Measurements from ENCODE around the gene DAPK3. TPM values are rescaled to one million over a fixed set of nuclear protein-coding genes. Genes with fewer than 3 reads are reported as not detected.

The DAPK3 gene
- polyA plus RNA-seq, 1 donor from 2014 or later, result 100 TPM

GRCh38 chr19:3950871-3951861, 19.7 kb downstream of the DAPK3 start:
- Histone ChIP-seq H3K27ac (ENCODE audit: low read length) (no peak overlapping the region), H3K79me2 (replicated peaks; ENCODE audit: insufficient read depth, low read length) (no peaks in the 10 kb centered on the region), H3K4me2 (ENCODE audit: low read length) (no peak overlapping the region), H3K9me2 (ENCODE audit: insufficient read depth, low read length) (no peaks in the 10 kb centered on the region), H3F3A (ENCODE audit: insufficient read depth, low read length, poor library complexity, severe bottlenecking) (no peaks in the 10 kb centered on the region), H3K4me3 (ENCODE audit: low read length) (no peak overlapping the region), H3K9ac (ENCODE audit: low read length) (no peak overlapping the region), H3K9me3 (ENCODE audit: low read length) (no peaks in the 10 kb centered on the region), H3K36me3 (ENCODE audit: insufficient read depth, low read length) (no peaks in the 10 kb centered on the region), H3K27me3 (ENCODE audit: insufficient read depth, low read depth, low read length) (no peaks in the 10 kb centered on the region), H4K20me1 (ENCODE audit: insufficient read depth) (no peaks in the 10 kb centered on the region), H2AFZ (ENCODE audit: low read depth, low read length) (no peak overlapping the region)
- TF ChIP-seq MXI1 (conservative IDR thresholded peaks at IDR 0.05; ENCODE audit: poor library complexity, severe bottlenecking) (no peak), CTCF (IDR thresholded peaks at IDR 0.05; ENCODE audit: poor library complexity, severe bottlenecking) (no peak), SMC3 (conservative IDR thresholded peaks at IDR 0.05; ENCODE audit: poor library complexity) (no peak), EP300 (conservative IDR thresholded peaks at IDR 0.05; ENCODE audit: poor library complexity, severe bottlenecking) (no peak), EZH2 (IDR thresholded peaks at IDR 0.05; ENCODE audit: borderline replicate concordance, insufficient read depth, low read length, poor library complexity, severe bottlenecking) (no peak), TAF1 (IDR thresholded peaks at IDR 0.05; ENCODE audit: low read depth) (no peak), POLR2AphosphoS5 (IDR thresholded peaks at IDR 0.05) (no peak), RAD21 (conservative IDR thresholded peaks at IDR 0.05) (no peak), REST (IDR thresholded peaks at IDR 0.05; ENCODE audit: borderline replicate concordance) (no peak)

- Histone ChIP-seq H3F3A (ENCODE audit: insufficient read depth, low read length, poor library complexity, severe bottlenecking) (no peaks in the 10 kb centered on the region), H3K4me3 (ENCODE audit: low read length) (no peak overlapping the region), H3K36me3 (ENCODE audit: insufficient read depth, low read length) (no peaks in the 10 kb centered on the region), H3K27ac (ENCODE audit: low read length) (no peak overlapping the region), H3K27me3 (ENCODE audit: insufficient read depth, low read depth, low read length) (no peaks in the 10 kb centered on the region), H3K79me2 (replicated peaks; ENCODE audit: insufficient read depth, low read length) (no peaks in the 10 kb centered on the region), H4K20me1 (ENCODE audit: insufficient read depth) (no peaks in the 10 kb centered on the region), H3K9me3 (ENCODE audit: low read length) (no peaks in the 10 kb centered on the region), H3K4me2 (ENCODE audit: low read length) (no peak overlapping the region), H3K9ac (ENCODE audit: low read length) (no peak overlapping the region), H2AFZ (ENCODE audit: low read depth, low read length) (no peak overlapping the region), H3K9me2 (ENCODE audit: insufficient read depth, low read length) (no peaks in the 10 kb centered on the region)
- TF ChIP-seq REST (IDR thresholded peaks at IDR 0.05; ENCODE audit: borderline replicate concordance) (no peak), EZH2 (IDR thresholded peaks at IDR 0.05; ENCODE audit: borderline replicate concordance, insufficient read depth, low read length, poor library complexity, severe bottlenecking) (no peak), MXI1 (conservative IDR thresholded peaks at IDR 0.05; ENCODE audit: poor library complexity, severe bottlenecking) (no peak), POLR2AphosphoS5 (IDR thresholded peaks at IDR 0.05) (no peak), EP300 (conservative IDR thresholded peaks at IDR 0.05; ENCODE audit: poor library complexity, severe bottlenecking) (no peak), RAD21 (conservative IDR thresholded peaks at IDR 0.05) (no peak), SMC3 (conservative IDR thresholded peaks at IDR 0.05; ENCODE audit: poor library complexity) (no peak), CTCF (IDR thresholded peaks at IDR 0.05; ENCODE audit: poor library complexity, severe bottlenecking) (no peak), TAF1 (IDR thresholded peaks at IDR 0.05; ENCODE audit: low read depth) (no peak)
Observed at GRCh38 chr19:3949997-3950859, 20.7 kb downstream of the DAPK3 start.
